ENCODE data around the gene ITCH. TPM values are rescaled to one million over a fixed set of nuclear protein-coding genes. Genes with fewer than 3 reads are reported as not detected.

Gene ITCH
- total and polyA plus RNA-seq, 12 donors, result 6.7 to 47.5 (median 39.1) TPM

DNA sequence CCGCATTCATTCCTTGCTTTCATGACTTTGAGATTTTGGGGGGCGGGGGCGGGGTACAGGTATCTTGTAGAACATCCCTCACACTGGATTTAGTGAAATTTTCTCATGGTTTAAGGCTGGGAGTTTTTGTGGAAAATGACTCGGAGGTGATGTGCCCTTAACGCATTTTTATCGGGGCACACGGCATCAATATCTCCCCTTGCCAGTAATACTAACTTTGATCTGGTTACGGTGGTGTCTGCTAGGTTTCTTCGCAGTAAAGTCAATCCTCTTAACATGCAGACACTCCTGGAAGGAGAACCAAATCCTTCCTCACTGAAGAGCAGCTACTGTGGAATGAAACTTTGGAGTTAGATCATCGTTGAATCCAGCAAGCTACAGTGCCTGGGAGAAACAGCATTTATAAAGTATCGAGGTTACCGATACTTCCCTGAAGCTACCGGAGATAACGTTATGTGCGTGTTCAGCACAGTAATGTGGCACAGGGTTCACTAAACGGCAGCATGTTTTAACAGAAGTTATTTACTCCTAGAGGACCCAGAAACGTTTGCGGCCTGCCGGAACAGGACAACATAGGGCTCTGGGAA is 151.9 kb downstream of the ITCH start:
- ATAC-seq, result no peak
- Histone ChIP-seq H3K27me3 (no peaks in the 10 kb centered on the region), H3K4me1 (peaks cover 0 to 61% (median 39%) of the 10 kb centered on the region in 9 donors), H3K27ac (peak overlapping the region in 9 of 10 donors; percentile 85 to 98 (median 96)), H3K36me3 (peaks cover 0 to 51% (median 4%) of the 10 kb centered on the region in 9 donors), H3K9me3 (no peaks in the 10 kb centered on the region), H3K4me3 (peak overlapping the region in 9 of 10 donors; percentile 68 to 92 (median 76))
- WGBS, 2 donors, result 36 to 42% methylated on average over 19 of the region's 19 CpGs
- intact Hi-C loops (cut with DNase I), result loop anchor here in 3 of 10 donors (5.0 to 10.0 kb wide), 4 partner anchors 38 to 852 kb away; no protein-coding TSS in a partner anchor
- no peak for TF ChIP-seq CTCF (IDR thresholded peaks at IDR 0.05)
- no peak for DNase-seq

GRCh38 chr20:34515484-34516246 is 152.6 kb downstream of the ITCH start:
- Histone ChIP-seq H3K4me1 (peaks cover 0 to 67% (median 39%) of the 10 kb centered on the region in 9 donors), H3K9me3 (no peaks in the 10 kb centered on the region), H3K36me3 (peaks cover 0 to 51% (median 8%) of the 10 kb centered on the region in 9 donors), H3K27ac (peak overlapping the region in 9 of 10 donors; percentile 85 to 98 (median 96)), H3K27me3 (no peaks in the 10 kb centered on the region), H3K4me3 (peak overlapping the region; percentile 48 to 92 (median 74))
- intact Hi-C loops (cut with DNase I), result loop anchor here in 2 of 10 donors (5.0 to 10.0 kb wide), 2 partner anchors 203 to 661 kb away; no protein-coding TSS in a partner anchor
- WGBS, 2 donors, result 4 to 6% methylated on average over 36 of the region's 36 CpGs
- no peak for TF ChIP-seq CTCF (IDR thresholded peaks at IDR 0.05)
- peak; percentile 3 to 68 (median 39) for ATAC-seq
- DNase-seq, result peak in 1 of 2 donors; percentile 24

- peak within 1 kb of the TSS; percentile 48 to 92 (median 74) for H3K4me3 ChIP-seq
- H3K36me3 ChIP-seq, result peaks cover 0 to 46% (median 8%) of the 10 kb centered on the region in 9 donors
- no peaks in the 10 kb centered on the region for H3K27me3 ChIP-seq
- intact Hi-C loops (cut with DNase I), result loop anchor here in 2 of 10 donors (5.0 to 10.0 kb wide), 2 partner anchors 204 to 662 kb away; no protein-coding TSS in a partner anchor
- peaks cover 0 to 75% (median 43%) of the 10 kb centered on the region in 9 donors for H3K4me1 ChIP-seq
- H3K27ac ChIP-seq, result peak within 1 kb of the TSS; percentile 85 to 98 (median 96)
- no peaks in the 10 kb centered on the region for H3K9me3 ChIP-seq
- no peak for TF ChIP-seq CTCF (IDR thresholded peaks at IDR 0.05)
- WGBS, 2 donors, result 0% methylated on average over 59 of the region's 59 CpGs
- ATAC-seq (peak; percentile 96 to 98 (median 97)), DNase-seq (peak; percentile 97 to 98)
These were observed 153.4 kb downstream of the ITCH start, which contains the start of gene DYNLRB1 for GRCh38 chr20:34516247-34517113. Gene DYNLRB1, plus strand, starts transcription at chr20:34516422. Its CDS starts 37 bp downstream, at chr20:34516459.
